ENCODE data around the gene POLR3B.
"Not testable (repeated sequence)": the region's sequence is repeated elsewhere in the genome, so short reads cannot be mapped to it uniquely, and the experiment has no call there.

The POLR3B gene

GRCh38 chr12:106343214-106343528, 14.4 kb upstream of the POLR3B start:
- DNase-seq = no peak

DNA sequence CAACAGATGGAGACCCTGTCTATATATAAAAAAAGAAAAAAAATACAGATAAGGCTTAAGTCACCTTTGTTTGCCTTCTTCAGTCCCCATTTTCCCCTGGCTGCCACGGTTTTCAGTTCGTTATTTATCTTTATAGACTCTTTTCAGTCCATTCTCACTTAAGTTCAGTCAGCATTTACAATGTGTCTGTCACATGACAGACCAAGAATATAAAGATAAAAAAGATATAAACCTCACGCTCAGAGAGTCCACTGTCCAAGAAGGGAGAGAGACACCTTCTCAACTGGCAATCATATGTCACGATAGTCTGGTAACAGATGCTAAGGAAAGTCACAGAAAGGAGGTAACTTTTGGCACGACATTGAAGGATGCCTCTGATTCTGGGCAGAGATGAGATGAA, 13.4 kb upstream of the POLR3B start:
- no peak for DNase-seq

DNA sequence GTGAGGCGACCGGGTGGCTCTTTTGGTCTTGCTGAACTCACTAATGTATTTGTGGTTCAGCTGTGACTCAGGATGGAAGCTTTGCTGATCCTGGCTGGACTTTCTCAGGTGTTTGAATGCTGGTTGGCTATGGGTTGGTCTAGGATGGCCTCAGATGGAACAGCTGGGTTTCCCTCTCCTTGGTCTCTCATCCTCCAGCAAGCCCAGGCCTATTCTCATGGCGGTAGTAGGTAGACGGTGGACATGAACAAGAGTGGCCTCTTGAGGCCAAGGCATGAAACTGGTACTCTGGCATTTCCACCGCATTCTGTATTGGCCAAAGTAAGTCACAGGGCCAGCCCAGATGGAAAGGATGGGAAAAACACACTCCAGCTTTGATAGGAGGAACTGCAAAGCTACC, 11.8 kb upstream of the POLR3B start:
- DNase-seq = peak; percentile 66

- no peak for DNase-seq
Observed at GRCh38 chr12:106348411-106348810, 9.1 kb upstream of the POLR3B start.

GRCh38 chr12:106353175-106353574, 4.4 kb upstream of the POLR3B start:
- no peak for DNase-seq

DNA sequence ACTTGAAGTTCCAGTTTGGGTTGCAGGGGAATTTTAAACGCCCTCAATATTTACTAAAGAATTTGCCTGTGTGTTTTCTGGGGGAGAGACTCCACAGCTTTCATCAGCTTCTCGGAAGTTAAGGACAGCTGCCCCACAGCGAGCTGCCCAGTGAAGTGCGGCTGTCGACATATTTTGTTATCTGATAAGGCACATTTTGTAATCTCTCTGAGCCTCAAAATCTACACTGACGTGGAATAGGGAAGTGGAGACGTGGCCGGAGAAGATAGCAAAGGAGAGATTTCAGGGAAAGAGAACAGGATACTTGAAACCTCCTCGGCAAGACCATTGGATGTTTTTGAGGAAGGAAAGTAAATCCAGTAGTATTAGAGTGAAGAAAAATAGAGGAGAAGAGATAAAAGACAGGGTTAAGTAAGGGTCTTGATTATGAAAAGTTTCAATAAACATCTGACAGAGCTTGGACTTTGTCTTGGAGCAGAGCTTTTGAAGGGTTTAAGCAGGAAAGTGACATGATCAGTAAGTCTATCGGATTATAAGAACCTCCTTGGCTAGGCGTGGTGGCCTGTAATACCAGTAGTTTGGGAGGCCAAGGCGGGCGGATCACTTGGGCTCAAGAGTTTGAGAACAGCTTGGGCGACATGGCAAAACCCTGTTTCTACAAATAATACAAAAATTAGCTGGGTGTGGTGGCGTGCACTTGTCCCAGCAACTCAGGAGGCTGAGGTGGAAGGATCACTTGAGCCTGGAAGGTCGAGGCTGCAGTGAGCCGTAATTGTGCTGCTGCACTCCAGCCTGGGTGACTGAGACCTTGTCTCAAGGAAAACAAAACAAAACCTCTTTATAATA, 1.1 kb downstream of the POLR3B start:
- DNase-seq = peak; percentile 56

GRCh38 chr12:106359646-106360399, 2.3 kb downstream of the POLR3B start:
- DNase-seq = no peak

DNA sequence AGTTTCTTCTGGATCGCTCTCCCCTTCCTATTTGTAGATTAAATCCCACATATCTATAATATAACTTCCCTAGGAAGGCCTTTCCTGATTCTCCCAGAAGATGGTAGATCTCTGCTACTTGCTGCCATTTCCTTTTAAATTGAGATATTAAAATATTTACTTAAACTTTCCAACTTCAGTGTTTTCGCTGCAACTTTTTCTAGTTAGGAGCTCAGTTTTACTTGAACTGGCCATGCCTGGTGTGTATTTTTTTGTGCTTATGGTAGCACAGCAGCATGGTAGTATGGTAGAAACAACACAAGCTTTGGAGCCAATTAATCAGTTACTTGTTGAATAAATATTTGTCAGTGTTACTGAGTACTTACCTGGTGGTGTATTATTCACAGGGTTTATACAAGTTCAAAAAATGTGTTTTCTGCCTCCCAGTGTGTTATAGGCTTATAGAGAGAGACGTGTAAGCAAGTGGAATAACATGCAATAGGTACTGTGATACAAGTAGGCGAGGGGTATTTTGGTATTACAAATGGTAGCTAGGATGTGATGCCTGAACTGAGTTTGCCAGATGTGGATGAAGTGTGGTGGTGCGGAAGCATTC, 2.9 kb downstream of the POLR3B start:
- no peak for DNase-seq

GRCh38 chr12:106362971-106363370, 5.4 kb downstream of the POLR3B start:
- no peak for DNase-seq

DNA sequence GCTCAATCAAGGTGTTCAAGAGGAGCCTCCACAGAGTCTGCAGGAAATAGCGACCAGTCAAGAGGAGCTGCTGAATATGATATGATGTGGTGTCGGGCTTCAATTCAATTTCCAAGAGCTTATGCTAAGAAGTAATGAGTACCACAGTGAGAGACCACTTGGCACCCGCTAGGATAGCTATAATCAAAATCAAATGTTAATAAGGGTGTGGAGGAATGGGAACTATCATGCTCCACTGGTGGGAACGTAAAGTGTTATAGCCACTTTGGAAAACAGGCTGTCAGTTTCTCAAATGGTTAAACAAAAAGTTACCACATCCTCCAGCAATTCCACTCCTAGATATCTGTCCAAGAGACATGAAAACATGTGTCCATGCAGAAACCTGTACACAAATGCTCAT, 6.7 kb downstream of the POLR3B start:
- no peak for DNase-seq

- DNase-seq = peak; percentile 81
Observed at GRCh38 chr12:106369624-106370346, 12.2 kb downstream of the POLR3B start.

GRCh38 chr12:106378788-106379187, 21.2 kb downstream of the POLR3B start:
- no peak for DNase-seq

DNA sequence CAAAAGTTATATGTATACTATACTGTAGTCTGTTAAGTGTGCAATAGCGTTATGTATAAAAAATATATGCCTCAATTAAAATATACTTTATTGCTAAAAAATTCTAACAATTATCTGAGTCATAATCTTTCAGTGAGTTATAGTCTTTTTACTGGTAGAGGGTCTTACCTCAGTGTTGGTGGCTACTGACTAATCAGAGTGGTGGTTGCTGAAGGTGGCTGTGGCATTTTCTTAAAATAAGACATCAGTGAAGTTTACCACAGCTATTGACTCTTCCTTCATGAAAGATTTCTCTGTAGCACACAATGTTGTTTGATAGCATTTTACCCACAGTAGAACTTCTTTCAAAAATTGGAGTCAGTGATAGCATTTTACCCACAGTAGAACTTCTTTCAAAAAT, 23.4 kb downstream of the POLR3B start:
- DNase-seq = no peak

GRCh38 chr12:106381866-106382265, 24.3 kb downstream of the POLR3B start:
- DNase-seq = not testable (repeated sequence)

GRCh38 chr12:106386813-106387535, 29.4 kb downstream of the POLR3B start:
- peak; percentile 31 for DNase-seq

GRCh38 chr12:106387848-106388377, 30.4 kb downstream of the POLR3B start:
- no peak for DNase-seq

DNA sequence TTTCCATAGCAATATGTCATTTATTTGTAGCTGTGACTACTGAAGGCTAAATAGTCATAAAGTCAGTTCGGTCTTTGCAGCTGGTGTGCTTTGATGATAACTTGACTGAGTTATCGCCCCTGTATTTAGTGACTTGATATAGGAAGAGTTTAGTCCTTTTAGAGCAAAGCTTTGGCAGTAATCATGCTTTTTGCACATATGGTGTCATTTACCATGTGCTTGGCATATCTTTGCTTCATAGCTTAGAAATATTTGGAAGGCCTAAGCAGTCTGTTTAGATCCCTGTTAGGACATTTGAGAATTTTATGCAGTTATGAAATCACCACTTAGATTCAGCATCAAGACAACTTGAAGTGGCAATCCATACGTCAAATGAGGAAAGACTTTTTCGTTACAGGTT, 31.6 kb downstream of the POLR3B start:
- no peak for DNase-seq

GRCh38 chr12:106392759-106393158, 35.2 kb downstream of the POLR3B start:
- no peak for DNase-seq

DNA sequence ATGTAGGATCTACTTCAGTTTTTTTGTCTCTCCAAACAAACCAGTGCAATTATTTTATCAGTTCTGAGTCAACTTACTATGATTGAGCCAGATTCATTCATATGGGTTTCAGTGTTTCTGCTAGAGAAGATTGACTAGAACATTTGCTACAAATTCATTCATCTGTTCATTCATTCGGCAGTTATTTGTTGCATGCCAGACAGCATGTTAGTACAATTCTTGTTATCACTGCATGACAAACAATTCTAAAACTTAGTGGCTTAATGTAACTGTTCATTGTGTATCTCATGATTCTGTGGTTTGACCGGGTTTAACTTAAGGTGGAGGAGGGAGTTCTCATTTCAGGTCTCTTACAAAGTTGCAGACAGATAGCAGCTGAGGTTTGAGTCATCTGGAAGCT, 52.3 kb downstream of the POLR3B start:
- DNase-seq = no peak

DNA sequence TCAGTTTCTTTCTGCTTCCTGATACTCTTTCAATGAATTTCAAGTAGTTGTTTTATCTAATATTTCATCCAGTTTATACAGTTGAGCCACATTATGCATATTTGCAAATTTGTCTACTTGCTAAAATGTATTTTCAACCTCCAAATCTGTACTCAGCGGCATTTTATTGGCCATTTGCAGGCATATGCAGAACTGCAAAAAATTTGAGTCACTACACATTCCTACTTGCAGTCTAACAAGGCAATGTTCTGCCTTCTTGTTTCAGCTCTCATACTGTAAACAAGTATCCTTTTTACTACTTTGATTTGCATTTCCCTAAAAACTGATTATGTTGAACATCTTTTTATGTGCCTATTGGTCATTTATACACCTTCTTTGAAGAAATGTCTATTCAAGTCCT, 55.0 kb downstream of the POLR3B start:
- no peak for DNase-seq

DNA sequence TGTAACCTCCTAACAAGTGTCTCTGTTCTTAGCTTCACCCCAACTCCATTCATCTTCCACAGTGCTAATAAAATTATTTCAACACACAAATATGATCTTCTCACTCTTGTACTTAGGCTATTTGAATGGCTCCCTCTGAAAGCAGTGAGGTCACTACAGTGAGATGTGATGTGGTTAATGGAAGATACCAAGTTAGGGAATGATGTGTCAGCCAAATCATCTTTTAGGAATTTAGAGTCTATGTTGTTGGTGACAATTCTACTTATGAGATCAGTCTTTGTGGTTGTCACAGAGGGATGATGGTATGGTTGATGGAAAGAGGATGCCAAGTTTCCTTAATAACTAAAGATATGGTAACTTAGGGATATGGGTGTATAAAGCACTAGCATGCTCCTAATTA, 57.6 kb downstream of the POLR3B start:
- DNase-seq = peak; percentile 95

DNA sequence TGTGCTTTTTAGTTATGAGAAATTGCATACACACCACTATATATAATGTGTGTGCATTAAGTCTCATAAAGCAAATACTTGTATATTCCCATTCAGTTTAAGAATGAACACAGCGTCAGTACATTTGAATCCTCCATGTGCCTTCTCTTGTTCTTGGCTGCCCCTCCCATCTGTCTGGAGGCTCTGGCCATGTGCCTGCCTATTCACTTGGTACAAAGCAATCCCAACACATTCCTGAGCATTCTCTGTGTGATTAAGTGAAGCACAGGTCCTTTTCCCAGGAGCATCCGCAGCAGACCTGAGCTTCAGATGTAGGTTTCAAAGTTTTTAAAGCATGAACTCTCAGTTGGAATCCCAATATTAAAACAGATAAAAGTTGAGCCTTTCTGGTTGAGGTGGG, 58.7 kb downstream of the POLR3B start:
- DNase-seq = peak; percentile 37

All from EL (cell line).